Activated T-helper 2 cell treated with anti-CD3 and anti-CD28 coated beads, Interferon-gamma antibody, Interleukin-2, Interleukin-4, amounts not matched to agents 10 μg/mL and 5 μg/mL and 100 μg/mL, durations not matched to agents 14 hours and 24 hours and 36 hours (primary cell): ENCODE results near the gene PCDHGA9. TPM values are rescaled to one million over a fixed set of nuclear protein-coding genes. Genes with fewer than 3 reads are reported as not detected.
"Not testable (repeated sequence)": the region's sequence is repeated elsewhere in the genome, so short reads cannot be mapped to it uniquely, and the experiment has no call there.

Source experiments
- DNase-seq: peaks from one replicate; pipeline ENCODE4 v3.0.0; 2021; ENCODE audit warnings: low spot score
- H3K27ac Mint-ChIP-seq: one replicate; pipeline ENCODE4 v1.8.0; 2021; ENCODE audit warnings: mixed read lengths
- H3K27me3 Mint-ChIP-seq: one replicate; pipeline ENCODE4 v1.8.0; 2021; ENCODE audit warnings: low read depth, mixed read lengths
- H3K36me3 Mint-ChIP-seq: one replicate; pipeline ENCODE4 v1.8.0; 2021; ENCODE audit warnings: low read depth, mixed read lengths
- H3K4me1 Mint-ChIP-seq: one replicate; pipeline ENCODE4 v1.8.0; 2021; ENCODE audit warnings: low read depth, mixed read lengths
- H3K4me3 Mint-ChIP-seq: one replicate; pipeline ENCODE4 v1.8.0; 2021; ENCODE audit warnings: low read depth, mild to moderate bottlenecking, moderate library complexity, mixed read lengths
- H3K9me3 Mint-ChIP-seq: one replicate; pipeline ENCODE4 v1.8.0; 2021; ENCODE audit warnings: mixed read lengths
- intact Hi-C: fragments of 100-400 bp; cut with micrococcal nuclease; formaldehyde crosslinking; loops from one replicate; pipeline ENCODE4 v1.15.1; 2023
- total RNA-seq: library from RNA; stranded (reverse); gene quantifications from 2 replicates; pipeline ENCODE4 v1.2.3, GENCODE V29; 2022

PCDHGA9 gene
- total RNA-seq, 1 donor from 2014 or later, result 0.32 TPM

DNA sequence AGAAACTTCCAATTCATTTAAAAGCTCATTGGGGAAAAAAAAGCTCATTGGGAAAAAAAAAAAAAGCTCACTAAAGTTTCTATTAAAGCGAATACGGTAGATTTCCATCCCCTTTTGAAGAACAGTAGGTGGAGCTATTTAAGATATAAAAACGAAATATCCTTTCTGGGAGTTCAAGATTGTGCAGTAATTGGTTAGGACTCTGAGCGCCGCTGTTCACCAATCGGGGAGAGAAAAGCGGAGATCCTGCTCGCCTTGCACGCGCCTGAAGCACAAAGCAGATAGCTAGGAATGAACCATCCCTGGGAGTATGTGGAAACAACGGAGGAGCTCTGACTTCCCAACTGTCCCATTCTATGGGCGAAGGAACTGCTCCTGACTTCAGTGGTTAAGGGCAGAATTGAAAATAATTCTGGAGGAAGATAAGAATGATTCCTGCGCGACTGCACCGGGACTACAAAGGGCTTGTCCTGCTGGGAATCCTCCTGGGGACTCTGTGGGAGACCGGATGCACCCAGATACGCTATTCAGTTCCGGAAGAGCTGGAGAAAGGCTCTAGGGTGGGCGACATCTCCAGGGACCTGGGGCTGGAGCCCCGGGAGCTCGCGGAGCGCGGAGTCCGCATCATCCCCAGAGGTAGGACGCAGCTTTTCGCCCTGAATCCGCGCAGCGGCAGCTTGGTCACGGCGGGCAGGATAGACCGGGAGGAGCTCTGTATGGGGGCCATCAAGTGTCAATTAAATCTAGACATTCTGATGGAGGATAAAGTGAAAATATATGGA, 27.9 kb downstream of the PCDHGA9 start, which contains the start of gene PCDHGA12:
Gene PCDHGA12, plus strand, starts transcription at position 176 of the 782 bp plus-strand sequence. Its CDS starts 253 bp downstream, at position 429.
- intact Hi-C loops, result no loop called here
- Mint-ChIP-seq H3K27ac (no peak within 1 kb of the TSS), H3K4me3 (peak within 1 kb of the TSS; percentile 63), H3K4me1 (peaks cover 2% of the 10 kb centered on the region), H3K36me3 (peaks cover 2% of the 10 kb centered on the region), H3K27me3 (peaks cover 24% of the 10 kb centered on the region), H3K9me3 (peaks cover 19% of the 10 kb centered on the region)
- DNase-seq, result no peak

DNA sequence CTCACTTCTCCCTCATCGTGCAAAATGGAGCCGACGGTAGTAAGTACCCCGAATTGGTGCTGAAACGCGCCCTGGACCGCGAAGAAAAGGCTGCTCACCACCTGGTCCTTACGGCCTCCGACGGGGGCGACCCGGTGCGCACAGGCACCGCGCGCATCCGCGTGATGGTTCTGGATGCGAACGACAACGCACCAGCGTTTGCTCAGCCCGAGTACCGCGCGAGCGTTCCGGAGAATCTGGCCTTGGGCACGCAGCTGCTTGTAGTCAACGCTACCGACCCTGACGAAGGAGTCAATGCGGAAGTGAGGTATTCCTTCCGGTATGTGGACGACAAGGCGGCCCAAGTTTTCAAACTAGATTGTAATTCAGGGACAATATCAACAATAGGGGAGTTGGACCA, 28.7 kb downstream of the PCDHGA9 start:
- intact Hi-C loops, result no loop called here
- peaks cover 24% of the 10 kb centered on the region for H3K27me3 Mint-ChIP-seq
- H3K4me1 Mint-ChIP-seq, result peaks cover 2% of the 10 kb centered on the region
- H3K36me3 Mint-ChIP-seq, result peaks cover 2% of the 10 kb centered on the region
- H3K27ac Mint-ChIP-seq, result no peak overlapping the region
- peaks cover 19% of the 10 kb centered on the region for H3K9me3 Mint-ChIP-seq
- DNase-seq, result no peak
- no peak overlapping the region for H3K4me3 Mint-ChIP-seq

DNA sequence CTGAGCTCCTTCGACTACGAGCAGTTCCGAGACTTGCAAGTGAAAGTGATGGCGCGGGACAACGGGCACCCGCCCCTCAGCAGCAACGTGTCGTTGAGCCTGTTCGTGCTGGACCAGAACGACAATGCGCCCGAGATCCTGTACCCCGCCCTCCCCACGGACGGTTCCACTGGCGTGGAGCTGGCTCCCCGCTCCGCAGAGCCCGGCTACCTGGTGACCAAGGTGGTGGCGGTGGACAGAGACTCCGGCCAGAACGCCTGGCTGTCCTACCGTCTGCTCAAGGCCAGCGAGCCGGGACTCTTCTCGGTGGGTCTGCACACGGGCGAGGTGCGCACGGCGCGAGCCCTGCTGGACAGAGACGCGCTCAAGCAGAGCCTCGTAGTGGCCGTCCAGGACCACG, 29.7 kb downstream of the PCDHGA9 start:
- H3K4me3 Mint-ChIP-seq, intact Hi-C loops, H3K27ac Mint-ChIP-seq, H3K36me3 Mint-ChIP-seq, H3K4me1 Mint-ChIP-seq, DNase-seq: not testable (repeated sequence)
- Mint-ChIP-seq H3K27me3 (peaks cover 25% of the 10 kb centered on the region), H3K9me3 (peaks cover 19% of the 10 kb centered on the region)

DNA sequence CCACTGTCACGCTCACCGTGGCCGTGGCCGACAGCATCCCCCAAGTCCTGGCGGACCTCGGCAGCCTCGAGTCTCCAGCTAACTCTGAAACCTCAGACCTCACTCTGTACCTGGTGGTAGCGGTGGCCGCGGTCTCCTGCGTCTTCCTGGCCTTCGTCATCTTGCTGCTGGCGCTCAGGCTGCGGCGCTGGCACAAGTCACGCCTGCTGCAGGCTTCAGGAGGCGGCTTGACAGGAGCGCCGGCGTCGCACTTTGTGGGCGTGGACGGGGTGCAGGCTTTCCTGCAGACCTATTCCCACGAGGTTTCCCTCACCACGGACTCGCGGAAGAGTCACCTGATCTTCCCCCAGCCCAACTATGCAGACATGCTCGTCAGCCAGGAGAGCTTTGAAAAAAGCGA, 30.1 kb downstream of the PCDHGA9 start:
- H3K27ac Mint-ChIP-seq, intact Hi-C loops, H3K4me3 Mint-ChIP-seq, H3K36me3 Mint-ChIP-seq, DNase-seq, H3K4me1 Mint-ChIP-seq: not testable (repeated sequence)
- Mint-ChIP-seq H3K9me3 (peaks cover 19% of the 10 kb centered on the region), H3K27me3 (peaks cover 25% of the 10 kb centered on the region)

DNA sequence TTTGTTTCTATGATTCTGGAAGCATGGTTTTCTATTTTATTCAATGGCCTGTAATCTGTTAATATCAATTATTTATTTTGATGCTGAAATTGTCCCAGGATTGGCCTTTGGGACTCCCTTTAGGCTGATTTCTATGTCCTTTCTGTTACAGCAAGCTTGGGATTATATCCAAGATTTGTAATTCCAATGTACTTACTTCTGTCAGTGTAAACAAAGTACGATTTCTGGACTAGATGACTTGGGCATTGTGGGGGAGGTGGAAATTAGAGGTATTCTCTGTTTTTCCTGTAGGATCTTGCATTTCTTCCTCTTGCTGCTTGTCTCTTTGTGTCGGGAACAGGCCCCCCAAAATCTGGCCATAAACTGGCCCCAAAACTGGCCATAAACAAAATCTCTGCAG, 31.4 kb downstream of the PCDHGA9 start:
- Mint-ChIP-seq H3K4me1 (peaks cover 2% of the 10 kb centered on the region), H3K4me3 (no peak overlapping the region), H3K36me3 (peaks cover 2% of the 10 kb centered on the region), H3K27ac (no peak overlapping the region), H3K9me3 (peaks cover 15% of the 10 kb centered on the region), H3K27me3 (peaks cover 22% of the 10 kb centered on the region)
- intact Hi-C loops, result no loop called here
- no peak for DNase-seq

DNA sequence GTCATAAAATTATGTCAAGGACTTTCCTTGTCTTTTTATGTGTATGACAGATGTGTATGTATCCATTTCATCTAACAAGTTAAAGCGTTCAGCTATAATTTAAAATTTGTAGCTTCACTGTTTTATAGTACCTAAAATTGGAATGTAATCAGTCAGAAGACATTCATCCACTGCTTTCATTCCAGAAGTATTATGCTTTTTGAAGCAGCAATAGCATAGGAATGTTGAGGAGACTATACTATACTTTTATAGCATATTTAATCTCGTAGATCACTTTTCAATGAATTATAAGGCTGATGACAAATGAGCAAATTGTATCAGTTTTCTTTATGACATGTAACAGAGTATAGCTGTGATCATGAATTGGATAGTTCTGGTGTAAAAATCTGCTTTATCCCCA, 34.6 kb downstream of the PCDHGA9 start:
- DNase-seq, result no peak
- Mint-ChIP-seq H3K36me3 (no peaks in the 10 kb centered on the region), H3K9me3 (peaks cover 2% of the 10 kb centered on the region)

DNA sequence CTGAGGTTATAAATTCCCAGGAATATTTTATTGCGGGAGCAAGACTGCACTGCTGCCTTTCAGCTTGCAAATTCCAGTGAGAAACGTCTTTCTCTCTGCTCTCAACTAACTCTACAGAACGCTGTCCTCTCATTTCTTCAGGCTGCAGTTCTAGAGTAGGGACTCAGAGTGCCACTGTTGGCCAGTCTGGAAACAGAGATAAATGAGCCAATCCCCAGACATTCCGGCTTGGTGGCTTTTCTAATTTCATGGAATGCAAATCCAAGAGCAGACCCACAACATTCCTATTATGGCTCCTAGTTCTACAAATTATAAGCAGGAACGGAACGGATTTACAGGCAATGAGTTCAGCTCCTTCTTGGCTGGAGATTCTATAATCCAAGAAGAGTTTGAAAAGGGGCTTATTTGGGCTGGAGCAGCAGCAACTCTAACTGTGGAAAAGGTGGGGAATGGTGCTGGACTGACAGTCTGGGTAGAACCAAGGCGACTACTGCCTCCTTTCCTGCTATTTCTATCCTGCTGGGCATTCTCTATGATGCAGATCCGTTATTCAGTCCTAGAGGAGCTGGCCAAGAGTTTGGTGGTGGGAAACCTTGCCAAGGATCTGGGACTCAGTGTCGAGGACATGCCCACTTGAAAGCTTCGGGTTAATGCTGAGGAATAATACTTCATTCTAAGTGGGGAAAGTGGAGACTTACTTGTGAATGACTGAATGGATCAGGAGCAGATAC, 37.0 kb downstream of the PCDHGA9 start:
- H3K9me3 Mint-ChIP-seq, result peaks cover 6% of the 10 kb centered on the region
- no peak for DNase-seq
- intact Hi-C loops, result no loop called here
- peaks cover 1% of the 10 kb centered on the region for H3K27me3 Mint-ChIP-seq
- H3K4me3 Mint-ChIP-seq, result no peak overlapping the region
- H3K36me3 Mint-ChIP-seq, result no peaks in the 10 kb centered on the region
- no peaks in the 10 kb centered on the region for H3K4me1 Mint-ChIP-seq
- no peak overlapping the region for H3K27ac Mint-ChIP-seq

More for the DNA sequence above, 34.6 kb downstream of the PCDHGA9 start:
- intact Hi-C loops, result no loop called here
- H3K4me1 Mint-ChIP-seq, result no peaks in the 10 kb centered on the region
- H3K27me3 Mint-ChIP-seq, result peaks cover 7% of the 10 kb centered on the region
- no peak overlapping the region for H3K27ac Mint-ChIP-seq
- H3K4me3 Mint-ChIP-seq, result no peak overlapping the region

DNA sequence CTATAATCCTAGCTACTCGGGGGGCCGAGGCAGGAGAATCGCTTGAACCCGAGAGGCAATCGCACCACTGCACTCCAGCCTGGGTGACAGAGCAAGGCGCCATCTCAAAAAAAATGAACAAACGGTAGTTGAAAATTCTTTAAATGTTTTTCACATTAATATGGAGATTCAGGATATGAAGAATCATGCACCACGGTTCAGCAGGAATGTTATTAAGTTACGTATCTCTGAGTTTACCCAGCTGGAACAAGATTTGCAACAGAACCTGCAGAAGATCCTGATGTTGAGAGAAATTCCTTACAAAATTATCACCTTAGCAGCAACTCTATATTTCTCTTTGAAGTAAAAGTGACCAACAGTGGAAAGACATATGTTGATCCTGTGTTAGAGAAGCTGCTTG, 37.8 kb downstream of the PCDHGA9 start:
- Mint-ChIP-seq H3K27me3 (peaks cover 1% of the 10 kb centered on the region), H3K9me3 (peaks cover 6% of the 10 kb centered on the region), H3K36me3 (no peaks in the 10 kb centered on the region), H3K27ac (no peak overlapping the region), H3K4me1 (no peaks in the 10 kb centered on the region), H3K4me3 (no peak overlapping the region)
- intact Hi-C loops, result no loop called here
- DNase-seq, result no peak

DNA sequence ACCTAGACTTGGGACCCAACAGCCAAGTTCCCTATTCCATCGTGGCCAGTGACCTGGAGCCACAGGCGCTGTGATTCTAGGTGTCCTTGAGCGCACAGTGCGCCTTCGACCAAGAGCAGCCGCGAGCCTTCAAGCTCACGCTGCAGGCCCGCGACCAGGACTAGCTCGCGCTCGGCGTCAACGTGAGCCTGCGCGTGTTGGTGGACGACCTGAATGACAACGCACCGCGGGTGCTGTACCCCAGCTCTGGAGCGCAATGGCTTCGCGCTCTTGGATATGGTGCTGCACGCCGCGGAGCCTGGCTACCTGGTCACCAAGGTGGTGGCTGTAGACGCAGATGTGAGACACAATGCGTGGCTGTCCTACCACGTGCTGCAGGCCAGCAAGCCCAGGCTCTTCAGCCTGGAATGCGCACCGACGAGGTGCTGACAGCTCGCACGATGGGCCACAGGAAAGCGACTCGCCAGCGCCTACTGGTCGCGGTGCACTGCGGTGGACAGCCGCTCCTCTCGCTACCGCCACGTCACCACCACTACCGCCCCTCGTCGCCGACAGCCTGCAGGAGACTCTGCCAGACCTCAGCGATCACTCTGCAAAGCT, 39.1 kb downstream of the PCDHGA9 start:
- no peak for DNase-seq
- Mint-ChIP-seq H3K36me3 (no peaks in the 10 kb centered on the region), H3K4me1 (no peaks in the 10 kb centered on the region), H3K9me3 (peaks cover 6% of the 10 kb centered on the region), H3K27ac (no peak overlapping the region), H3K4me3 (no peak overlapping the region), H3K27me3 (peaks cover under 1% of the 10 kb centered on the region)
- intact Hi-C loops, result no loop called here

Other genes starting within 250 kb of the PCDHGA9 start
- gene PCDHB7, start 230.1 kb upstream of the PCDHGA9 start, total RNA-seq, result 0.07 TPM in 1 of 2 replicates, not detected in the other
- gene PCDHB8, start 225.0 kb upstream of the PCDHGA9 start, total RNA-seq, result not detected in 2 replicates
- gene PCDHB16, start 220.4 kb upstream of the PCDHGA9 start, total RNA-seq, result not detected in 2 replicates
- gene PCDHB9, start 215.6 kb upstream of the PCDHGA9 start, total RNA-seq, result not detected in 2 replicates
- gene PCDHB10, start 210.4 kb upstream of the PCDHGA9 start, total RNA-seq, result not detected in 2 replicates
- not detected in 2 replicates for gene PCDHB11, start 203.2 kb upstream of the PCDHGA9 start, total RNA-seq
- not detected in 2 replicates for gene PCDHB12, start 194.1 kb upstream of the PCDHGA9 start, total RNA-seq
- gene PCDHB13, start 188.9 kb upstream of the PCDHGA9 start, total RNA-seq, result 0.02 TPM in 1 of 2 replicates, not detected in the other
- gene PCDHB14, start 179.4 kb upstream of the PCDHGA9 start, total RNA-seq, result not detected in 2 replicates
- gene PCDHB15, start 157.4 kb upstream of the PCDHGA9 start, total RNA-seq, result not detected in 2 replicates
- 0.16 TPM in 1 of 2 replicates, not detected in the other for gene SLC25A2, start 98.7 kb upstream of the PCDHGA9 start, total RNA-seq
- gene TAF7, start 82.0 kb upstream of the PCDHGA9 start, total RNA-seq, result 67.1 and 70.5 TPM in 2 replicates
- gene PCDHGA1, start 72.3 kb upstream of the PCDHGA9 start, total RNA-seq, result 0.09 and 0.14 TPM in 2 replicates
- gene PCDHGA2, start 64.0 kb upstream of the PCDHGA9 start, total RNA-seq, result 0.09 and 0.11 TPM in 2 replicates
- 0.11 and 0.16 TPM in 2 replicates for gene PCDHGA3, start 58.9 kb upstream of the PCDHGA9 start, total RNA-seq
- 0.16 and 0.48 TPM in 2 replicates for gene PCDHGB1, start 52.7 kb upstream of the PCDHGA9 start, total RNA-seq
- gene PCDHGA4, start 47.8 kb upstream of the PCDHGA9 start, total RNA-seq, result 0.44 and 0.57 TPM in 2 replicates
- gene PCDHGB2, start 42.8 kb upstream of the PCDHGA9 start, total RNA-seq, result 0.85 and 0.91 TPM in 2 replicates
- 0.43 and 0.51 TPM in 2 replicates for gene PCDHGA5, start 38.6 kb upstream of the PCDHGA9 start, total RNA-seq
- 0.46 and 0.85 TPM in 2 replicates for gene PCDHGB3, start 32.5 kb upstream of the PCDHGA9 start, total RNA-seq
- gene PCDHGA6, start 28.9 kb upstream of the PCDHGA9 start, total RNA-seq, result 0.48 and 0.55 TPM in 2 replicates
- gene PCDHGA7, start 20.0 kb upstream of the PCDHGA9 start, total RNA-seq, result 0.16 and 0.30 TPM in 2 replicates
- 0.28 and 0.34 TPM in 2 replicates for gene PCDHGB4, start 15.1 kb upstream of the PCDHGA9 start, total RNA-seq
- 0.07 and 0.23 TPM in 2 replicates for gene PCDHGA8, start 10.1 kb upstream of the PCDHGA9 start, total RNA-seq
- 0.62 and 0.92 TPM in 2 replicates for gene PCDHGB5, start 4.8 kb upstream of the PCDHGA9 start, total RNA-seq
- 0.21 and 0.34 TPM in 2 replicates for gene PCDHGB6, start 5.2 kb downstream of the PCDHGA9 start, total RNA-seq
- 0.21 and 0.34 TPM in 2 replicates for gene PCDHGA10, start 10.2 kb downstream of the PCDHGA9 start, total RNA-seq
- 0.18 and 0.23 TPM in 2 replicates for gene PCDHGB7, start 14.9 kb downstream of the PCDHGA9 start, total RNA-seq
- 0.21 and 0.39 TPM in 2 replicates for gene PCDHGA11, start 18.3 kb downstream of the PCDHGA9 start, total RNA-seq
- gene PCDHGA12, start 27.7 kb downstream of the PCDHGA9 start, total RNA-seq, result 0.11 and 0.16 TPM in 2 replicates
- 0.21 and 0.23 TPM in 2 replicates for gene PCDHGC3, start 73.2 kb downstream of the PCDHGA9 start, total RNA-seq
- gene PCDHGC4, start 82.3 kb downstream of the PCDHGA9 start, total RNA-seq, result not detected in 2 replicates
- gene PCDHGC5, start 86.3 kb downstream of the PCDHGA9 start, total RNA-seq, result not detected in 2 replicates
- gene DIAPH1, start 216.2 kb downstream of the PCDHGA9 start, total RNA-seq, result 228 and 234 TPM in 2 replicates
- 92.4 and 95.2 TPM in 2 replicates for gene HDAC3, start 234.1 kb downstream of the PCDHGA9 start, total RNA-seq
- gene RELL2, start 234.2 kb downstream of the PCDHGA9 start, total RNA-seq, result 15.9 and 16.1 TPM in 2 replicates
- gene FCHSD1, start 248.6 kb downstream of the PCDHGA9 start, total RNA-seq, result 37.4 and 42.8 TPM in 2 replicates